Measurements from ENCODE around the gene LPCAT1.

- no peak for TF ChIP-seq CTCF (conservative IDR thresholded peaks at IDR 0.05; ENCODE audit: low read length)
- TF ChIP-seq EZH2phosphoT487 (IDR thresholded peaks at IDR 0.05; ENCODE audit: borderline replicate concordance), result no peak
These were observed 87.1 kb downstream of the LPCAT1 start for GRCh38 chr5:1436681-1437080.

Measured in Loucy (cell line).